Gastrocnemius medialis (tissue), 4 donors: Measurements from ENCODE around the gene PRR19.

Source experiments
- CTCF ChIP-seq, 5 experiments: fragments of 450-650 bp in 3 of 5; fragments of 200-600 bp in 2 of 5; sonication (generic) in 2 of 5; IDR thresholded peaks in 4 of 5; conservative IDR thresholded peaks in 1 of 5; 1 replicate in 4 of 5; 2 replicates in 1 of 5; pipeline ENCODE4 v1.5.1; 2016 to 2019; ENCODE audit warnings: antibody characterized with exemption in 5 of 5, mild to moderate bottlenecking in 3 of 5, moderate library complexity in 3 of 5
- POLR2A ChIP-seq, 2 donors: fragments of 450-650 bp; IDR thresholded peaks; one replicate each; pipeline ENCODE4 v1.6.1; 2017; ENCODE audit warnings: antibody characterized with exemption in 2 of 2, mild to moderate bottlenecking in 2 of 2, moderate library complexity in 2 of 2

GRCh38 chr19:42333975-42334696 lies 32.2 kb downstream of the PRR19 start:
- TF ChIP-seq CTCF (IDR thresholded peaks at IDR 0.05 in 4 of 5, conservative IDR thresholded peaks at IDR 0.05 in 1 of 5) (no peak), POLR2A (IDR thresholded peaks at IDR 0.05) (no peak)
